Activated B cell treated with CpG ODN at 0.5 μM for 24 hours (primary cell): ENCODE results near the gene SOD2. TPM values are rescaled to one million over a fixed set of nuclear protein-coding genes. Genes with fewer than 3 reads are reported as not detected.

ENCODE experiments used
- ATAC-seq: fragments of 200-7000 bp; cut with Tn5 transposase; one replicate; pipeline ENCODE4 v1.10.0; 2021; ENCODE audit warnings: low read depth, mild to moderate bottlenecking, moderate library complexity
- CTCF ChIA-PET: fragments of 350-600 bp; sonication (Branson Sonifier 250); formaldehyde crosslinking; loops from one replicate; lab custom pipeline; 2021; ENCODE audit warnings: antibody characterized with exemption; lab: Charles Lee
- POLR2A ChIA-PET: fragments of 350-600 bp; sonication (Branson Sonifier 250); formaldehyde crosslinking; loops from one replicate; lab custom pipeline; 2021; ENCODE audit warnings: antibody characterized with exemption; lab: Charles Lee
- DNase-seq: peaks from one replicate; pipeline ENCODE4 v3.0.0; 2022
- H3K27ac Mint-ChIP-seq: one replicate; pipeline ENCODE4 v1.8.0; 2020; ENCODE audit warnings: mixed read lengths
- H3K27me3 Mint-ChIP-seq: one replicate; pipeline ENCODE4 v1.8.0; 2021; ENCODE audit warnings: mixed read lengths
- H3K36me3 Mint-ChIP-seq: one replicate; pipeline ENCODE4 v1.8.0; 2021; ENCODE audit warnings: low read depth, mixed read lengths
- H3K4me1 Mint-ChIP-seq: one replicate; pipeline ENCODE4 v1.8.0; 2021; ENCODE audit warnings: mixed read lengths
- H3K4me3 Mint-ChIP-seq: one replicate; pipeline ENCODE4 v1.8.0; 2020; ENCODE audit warnings: mild to moderate bottlenecking, mixed read lengths
- H3K9me3 Mint-ChIP-seq: one replicate; pipeline ENCODE4 v1.8.0; 2020; ENCODE audit warnings: mixed read lengths
- intact Hi-C: fragments of 100-400 bp; cut with micrococcal nuclease; formaldehyde crosslinking; loops from one replicate; pipeline ENCODE4 v1.15.1; 2024
- total RNA-seq: library from RNA; stranded (reverse); gene quantifications from 2 replicates; pipeline ENCODE4 v1.2.3, GENCODE V29; 2022
- TF ChIP-seq, protein P1 (sequence below): fragments of 200-600 bp; IDR thresholded peaks from one replicate; pipeline ENCODE4 v1.8.0; 2022; ENCODE audit warnings: antibody characterized with exemption, mild to moderate bottlenecking

Gene SOD2
- total RNA-seq, 1 donor from 2014 or later = 98.2 TPM

DNA sequence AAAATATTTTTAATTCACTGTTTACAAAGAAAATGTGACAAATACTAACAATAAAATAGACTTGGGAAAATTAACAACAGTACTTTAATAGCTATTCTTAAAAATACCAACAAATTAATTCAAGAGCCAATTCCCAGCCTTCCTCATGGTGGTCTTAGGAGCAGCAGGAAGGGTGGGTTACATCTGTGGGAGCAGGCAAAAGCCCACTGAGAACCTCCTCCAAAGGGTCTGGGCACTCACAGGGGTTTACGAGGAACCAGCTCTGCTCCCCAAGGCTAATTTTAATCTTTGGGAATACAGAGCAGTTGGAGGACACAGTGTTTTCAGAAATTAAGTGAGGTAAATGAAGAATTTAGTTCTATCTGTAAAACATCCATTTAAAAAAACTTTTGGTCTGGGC lies 10.2 kb downstream of the SOD2 start:
- no peak for DNase-seq
- no peaks in the 10 kb centered on the region for H3K27me3 Mint-ChIP-seq
- ChIA-PET CTCF (no interaction called here), POLR2A (no interaction called here)
- no peak overlapping the region for H3K4me3 Mint-ChIP-seq
- ATAC-seq = no peak
- H3K27ac Mint-ChIP-seq = no peak overlapping the region
- no peaks in the 10 kb centered on the region for H3K4me1 Mint-ChIP-seq
- intact Hi-C loops = no loop called here
- peaks cover 71% of the 10 kb centered on the region for H3K36me3 Mint-ChIP-seq
- TF ChIP-seq, protein P1, sequence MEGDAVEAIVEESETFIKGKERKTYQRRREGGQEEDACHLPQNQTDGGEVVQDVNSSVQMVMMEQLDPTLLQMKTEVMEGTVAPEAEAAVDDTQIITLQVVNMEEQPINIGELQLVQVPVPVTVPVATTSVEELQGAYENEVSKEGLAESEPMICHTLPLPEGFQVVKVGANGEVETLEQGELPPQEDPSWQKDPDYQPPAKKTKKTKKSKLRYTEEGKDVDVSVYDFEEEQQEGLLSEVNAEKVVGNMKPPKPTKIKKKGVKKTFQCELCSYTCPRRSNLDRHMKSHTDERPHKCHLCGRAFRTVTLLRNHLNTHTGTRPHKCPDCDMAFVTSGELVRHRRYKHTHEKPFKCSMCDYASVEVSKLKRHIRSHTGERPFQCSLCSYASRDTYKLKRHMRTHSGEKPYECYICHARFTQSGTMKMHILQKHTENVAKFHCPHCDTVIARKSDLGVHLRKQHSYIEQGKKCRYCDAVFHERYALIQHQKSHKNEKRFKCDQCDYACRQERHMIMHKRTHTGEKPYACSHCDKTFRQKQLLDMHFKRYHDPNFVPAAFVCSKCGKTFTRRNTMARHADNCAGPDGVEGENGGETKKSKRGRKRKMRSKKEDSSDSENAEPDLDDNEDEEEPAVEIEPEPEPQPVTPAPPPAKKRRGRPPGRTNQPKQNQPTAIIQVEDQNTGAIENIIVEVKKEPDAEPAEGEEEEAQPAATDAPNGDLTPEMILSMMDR = no peak
- no peaks in the 10 kb centered on the region for H3K9me3 Mint-ChIP-seq

DNA sequence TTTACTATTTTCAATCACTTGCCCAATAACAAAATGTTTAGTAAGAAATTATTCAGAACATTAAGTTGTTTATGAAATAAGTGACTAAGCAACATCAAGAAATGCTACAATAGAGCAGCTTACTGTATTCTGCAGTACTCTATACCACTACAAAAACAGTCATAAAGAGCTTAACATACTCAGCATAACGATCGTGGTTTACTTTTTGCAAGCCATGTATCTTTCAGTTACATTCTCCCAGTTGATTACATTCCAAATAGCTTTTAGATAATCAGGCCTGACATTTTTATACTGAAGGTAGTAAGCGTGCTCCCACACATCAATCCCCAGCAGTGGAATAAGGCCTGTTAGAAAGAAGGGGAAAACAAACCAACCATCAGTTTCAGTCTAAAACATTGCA lies 10.7 kb downstream of the SOD2 start:
- intact Hi-C loops = no loop called here
- TF ChIP-seq, protein P1 = no peak
- ATAC-seq (no peak), DNase-seq (no peak)
- Mint-ChIP-seq H3K36me3 (peaks cover 67% of the 10 kb centered on the region), H3K27ac (no peak overlapping the region), H3K9me3 (no peaks in the 10 kb centered on the region), H3K4me3 (no peak overlapping the region), H3K4me1 (no peaks in the 10 kb centered on the region), H3K27me3 (no peaks in the 10 kb centered on the region)
- ChIA-PET POLR2A (no interaction called here), CTCF (no interaction called here)

DNA sequence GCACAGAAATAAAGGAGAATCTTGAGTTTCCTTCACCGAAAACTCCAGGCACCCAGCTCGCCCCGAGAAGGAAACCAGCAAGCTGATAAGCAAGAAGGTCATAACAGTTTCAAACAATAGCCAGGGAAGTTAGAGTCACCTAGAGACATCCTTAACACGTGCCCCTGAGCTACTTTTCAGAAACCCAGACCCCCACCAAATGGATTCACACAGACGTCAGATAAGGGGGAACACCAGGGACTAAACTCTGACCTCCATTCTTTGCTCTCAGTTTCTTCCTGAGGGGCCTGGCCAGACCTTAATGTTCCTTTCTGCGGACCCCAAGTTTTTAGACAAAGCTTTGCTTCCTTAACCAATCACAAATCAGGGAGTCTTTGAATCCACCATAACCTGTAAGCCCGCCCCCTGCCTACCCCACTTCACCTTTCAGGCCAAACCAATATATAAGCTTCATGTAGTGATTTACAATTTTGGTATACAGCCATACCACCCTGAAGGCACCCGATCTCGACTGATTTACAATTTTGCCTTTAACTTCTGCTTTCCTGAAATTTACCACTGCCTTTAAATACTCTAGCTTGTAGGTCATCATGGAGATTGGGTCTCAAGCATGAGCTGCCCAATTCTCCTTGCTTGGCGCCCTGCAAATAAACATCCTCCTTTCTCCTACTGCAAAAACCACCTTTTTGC lies 11.7 kb downstream of the SOD2 start:
- H3K36me3 Mint-ChIP-seq = peaks cover 60% of the 10 kb centered on the region
- no peaks in the 10 kb centered on the region for H3K4me1 Mint-ChIP-seq
- DNase-seq (no peak), ATAC-seq (no peak)
- no peaks in the 10 kb centered on the region for H3K9me3 Mint-ChIP-seq
- TF ChIP-seq, protein P1 = no peak
- no peak overlapping the region for H3K27ac Mint-ChIP-seq
- ChIA-PET POLR2A (no interaction called here), CTCF (no interaction called here)
- H3K27me3 Mint-ChIP-seq = no peaks in the 10 kb centered on the region
- intact Hi-C loops = no loop called here
- no peak overlapping the region for H3K4me3 Mint-ChIP-seq

DNA sequence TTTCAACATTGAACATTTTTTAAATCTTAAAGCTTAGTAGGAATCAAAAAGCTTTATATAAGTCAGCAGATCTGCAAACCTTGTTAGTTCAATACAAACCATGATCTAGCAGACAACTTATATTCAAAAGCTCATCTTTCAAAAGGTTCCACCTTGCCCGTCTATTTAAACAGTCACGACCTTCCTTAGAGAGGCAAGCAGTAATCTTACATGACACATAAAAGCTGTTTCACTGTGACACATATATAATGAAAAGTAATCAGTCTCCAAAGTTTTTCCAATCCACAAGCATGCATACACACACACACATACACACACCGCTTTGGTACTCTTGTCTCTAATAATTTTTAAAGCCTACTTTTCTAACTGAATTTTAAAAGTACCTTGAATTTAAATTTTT lies 12.9 kb downstream of the SOD2 start:
- Mint-ChIP-seq H3K4me1 (no peaks in the 10 kb centered on the region), H3K4me3 (no peak overlapping the region), H3K9me3 (no peaks in the 10 kb centered on the region), H3K27me3 (no peaks in the 10 kb centered on the region), H3K36me3 (peaks cover 52% of the 10 kb centered on the region), H3K27ac (no peak overlapping the region)
- no peak for DNase-seq
- ChIA-PET POLR2A (no interaction called here), CTCF (no interaction called here)
- intact Hi-C loops = no loop called here
- TF ChIP-seq, protein P1 = no peak
- ATAC-seq = no peak

DNA sequence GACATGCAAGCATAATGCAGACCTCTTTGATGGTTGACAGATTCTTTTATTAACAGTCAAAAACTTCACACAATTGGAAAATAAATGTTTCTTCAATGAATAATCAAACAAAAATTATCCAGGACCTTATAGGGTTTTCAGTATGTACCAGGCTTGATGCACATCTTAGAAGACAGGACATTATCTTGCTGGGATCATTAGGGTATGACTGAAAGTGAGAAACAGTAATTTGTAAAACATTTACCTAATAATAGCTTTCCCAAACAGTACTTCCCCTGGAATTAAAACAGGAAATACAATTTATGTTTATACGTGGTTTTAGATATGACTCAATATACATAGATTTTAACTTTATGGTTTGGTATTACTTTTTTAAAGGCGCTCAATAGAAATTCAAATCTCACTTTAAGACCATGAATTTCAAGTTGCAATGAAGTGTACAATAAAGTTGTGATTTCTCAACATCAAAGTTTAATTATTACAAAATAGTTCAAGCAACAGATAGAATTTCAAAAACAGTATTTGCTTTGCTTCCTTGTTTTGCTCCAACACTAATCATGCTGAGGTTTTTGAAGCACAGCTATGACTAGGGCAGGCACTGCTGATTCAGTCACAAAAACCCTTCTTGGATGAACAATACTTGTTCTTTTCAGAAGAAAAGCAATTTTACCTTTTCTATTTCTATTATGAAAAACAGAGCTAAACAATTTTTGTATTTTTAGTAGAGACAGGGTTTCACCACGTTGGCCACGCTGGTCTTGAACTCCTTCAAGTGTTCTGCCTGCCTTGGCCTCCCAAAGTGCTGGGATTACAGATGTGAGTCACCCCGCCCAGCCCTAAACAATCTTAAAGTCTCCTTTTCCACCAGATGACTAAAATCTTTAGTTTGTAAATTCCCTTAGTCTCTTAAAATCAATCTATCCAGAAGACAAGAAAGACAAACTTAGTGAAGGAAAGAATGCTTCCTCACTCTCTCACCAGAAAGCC lies 13.7 kb downstream of the SOD2 start:
- Mint-ChIP-seq H3K4me3 (no peak overlapping the region), H3K4me1 (no peaks in the 10 kb centered on the region), H3K9me3 (no peaks in the 10 kb centered on the region), H3K27me3 (no peaks in the 10 kb centered on the region), H3K36me3 (peaks cover 47% of the 10 kb centered on the region), H3K27ac (no peak overlapping the region)
- POLR2A ChIA-PET = no interaction called here
- intact Hi-C loops = no loop called here
- TF ChIP-seq, protein P1 = no peak
- CTCF ChIA-PET = no interaction called here
- DNase-seq (no peak), ATAC-seq (no peak)
